Left forelimb (tissue), 1 donor: Measurements from ENCODE around the gene IL17RE.
"Not testable (repeated sequence)": the region's sequence is repeated elsewhere in the genome, so short reads cannot be mapped to it uniquely, and the experiment has no call there.

ENCODE experiments used
- DNase-seq: peaks from one replicate; pipeline ENCODE4 v3.0.0-alpha.2; 2018; ENCODE audit warnings: low spot score

The IL17RE gene

GRCh38 chr3:9934993-9935392 is 32.3 kb downstream of the IL17RE start:
- DNase-seq, result no peak

- no peak for DNase-seq
Observed at GRCh38 chr3:9935966-9936510, 33.4 kb downstream of the IL17RE start.

- no peak for DNase-seq
Observed at GRCh38 chr3:9937486-9938238, 35.0 kb downstream of the IL17RE start.

- no peak for DNase-seq
Observed at GRCh38 chr3:9938966-9939365, 36.3 kb downstream of the IL17RE start.

GRCh38 chr3:9939906-9940305 is 37.3 kb downstream of the IL17RE start:
- DNase-seq, result not testable (repeated sequence)

GRCh38 chr3:9940746-9941145 is 38.1 kb downstream of the IL17RE start:
- no peak for DNase-seq

- no peak for DNase-seq
Observed at GRCh38 chr3:9942164-9942563, 39.5 kb downstream of the IL17RE start.

- no peak for DNase-seq
Observed at GRCh38 chr3:9942934-9943690, 40.5 kb downstream of the IL17RE start.

GRCh38 chr3:9944271-9944670 is 41.6 kb downstream of the IL17RE start:
- DNase-seq, result no peak

- no peak for DNase-seq
Observed at GRCh38 chr3:9945358-9945757, 42.7 kb downstream of the IL17RE start.

GRCh38 chr3:9946112-9947024 is 43.7 kb downstream of the IL17RE start:
- peak; percentile 92 for DNase-seq

- DNase-seq, result peak; percentile 82
Observed at GRCh38 chr3:9947025-9947995, 44.7 kb downstream of the IL17RE start.

- DNase-seq, result no peak
Observed at GRCh38 chr3:9948586-9948985, 45.9 kb downstream of the IL17RE start.

- no peak for DNase-seq
Observed at GRCh38 chr3:9949115-9949514, 46.5 kb downstream of the IL17RE start.

GRCh38 chr3:9949626-9950025 is 47.0 kb downstream of the IL17RE start:
- no peak for DNase-seq

- no peak for DNase-seq
Observed at GRCh38 chr3:9951126-9951525, 48.5 kb downstream of the IL17RE start.

- no peak for DNase-seq
Observed at GRCh38 chr3:9951598-9951961, 48.9 kb downstream of the IL17RE start.

- no peak for DNase-seq
Observed at GRCh38 chr3:9951962-9952805, 49.5 kb downstream of the IL17RE start, which contains the start of gene PRRT3. Gene PRRT3 (minus strand): TSS chr3:9952408. CDS start chr3:9950115, 2,293 bp downstream.

GRCh38 chr3:9955067-9955502 is 52.4 kb downstream of the IL17RE start:
- DNase-seq, result no peak
